ENCODE measurements around the gene GCHFR.

GRCh38 chr15:40762919-40763800 lies 708 bp upstream of the GCHFR start:
- TF ChIP-seq POLR2AphosphoS5 (IDR thresholded peaks at IDR 0.05; ENCODE audit: low read depth, low read length) (no peak), TAF1 (IDR thresholded peaks at IDR 0.05; ENCODE audit: borderline replicate concordance, low read depth, low read length) (no peak), POLR2A (IDR thresholded peaks at IDR 0.05; ENCODE audit: low read depth, low read length) (no peak)

Measured in GM12892 (cell line).